HFF-Myc (cell line): Measurements from ENCODE around the gene CLRN1.

ENCODE experiments used
- DNase-seq: peaks from one replicate; pipeline ENCODE4 v3.0.0-alpha.2; 2011; ENCODE audit warnings: low read depth; ENCODE audit errors: extremely low read depth
- H3K4me3 ChIP-seq: replicated peaks from 2 replicates; pipeline ENCODE4 v1.5.1; 2011; ENCODE audit warnings: low read depth, mild to moderate bottlenecking, control low read depth, low read length
- TF ChIP-seq, protein P1 (sequence below): IDR thresholded peaks from 2 replicates; pipeline ENCODE4 v1.5.1; 2012; ENCODE audit warnings: mild to moderate bottlenecking, low read depth, low read length, control low read depth; ENCODE audit errors: missing control alignments

CLRN1 gene

DNA sequence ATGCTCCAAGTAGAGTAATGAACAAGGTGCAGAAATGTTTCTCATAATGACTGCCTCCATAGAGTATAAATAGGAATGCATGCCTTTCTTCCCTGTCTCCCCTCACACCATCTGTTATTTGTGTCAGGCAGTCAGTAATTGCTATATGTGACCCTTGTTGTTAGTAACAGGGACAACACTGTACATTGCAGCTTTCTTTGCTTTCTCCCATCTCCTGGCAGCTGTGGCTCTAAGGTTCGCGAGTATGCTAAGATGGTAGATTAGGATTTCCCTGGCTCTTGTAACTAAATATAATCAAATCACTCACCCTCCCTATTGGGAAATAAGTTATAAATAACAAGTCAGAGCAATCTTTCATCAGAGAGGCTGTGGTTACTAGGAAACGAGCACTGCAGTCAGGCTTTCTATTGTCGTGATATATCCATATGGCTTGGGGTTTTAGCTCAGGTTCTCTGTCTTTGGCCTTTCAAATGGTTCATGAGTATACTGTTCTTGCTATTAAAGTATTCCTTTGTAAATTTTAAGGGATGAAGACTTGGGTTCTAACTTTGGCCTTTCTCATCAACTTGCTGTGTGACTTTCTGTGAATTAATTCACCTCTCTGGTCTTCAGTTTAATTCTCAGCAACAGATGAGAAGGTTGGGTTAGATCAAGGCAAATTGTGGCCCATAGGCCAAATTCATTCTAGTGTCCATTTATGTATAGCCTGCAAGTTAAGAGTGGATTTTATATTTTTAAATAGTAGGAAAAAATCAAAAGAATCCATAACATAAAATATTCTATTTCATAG is 59.2 kb downstream of the CLRN1 start:
- DNase-seq = no peak
- TF ChIP-seq, protein P1, sequence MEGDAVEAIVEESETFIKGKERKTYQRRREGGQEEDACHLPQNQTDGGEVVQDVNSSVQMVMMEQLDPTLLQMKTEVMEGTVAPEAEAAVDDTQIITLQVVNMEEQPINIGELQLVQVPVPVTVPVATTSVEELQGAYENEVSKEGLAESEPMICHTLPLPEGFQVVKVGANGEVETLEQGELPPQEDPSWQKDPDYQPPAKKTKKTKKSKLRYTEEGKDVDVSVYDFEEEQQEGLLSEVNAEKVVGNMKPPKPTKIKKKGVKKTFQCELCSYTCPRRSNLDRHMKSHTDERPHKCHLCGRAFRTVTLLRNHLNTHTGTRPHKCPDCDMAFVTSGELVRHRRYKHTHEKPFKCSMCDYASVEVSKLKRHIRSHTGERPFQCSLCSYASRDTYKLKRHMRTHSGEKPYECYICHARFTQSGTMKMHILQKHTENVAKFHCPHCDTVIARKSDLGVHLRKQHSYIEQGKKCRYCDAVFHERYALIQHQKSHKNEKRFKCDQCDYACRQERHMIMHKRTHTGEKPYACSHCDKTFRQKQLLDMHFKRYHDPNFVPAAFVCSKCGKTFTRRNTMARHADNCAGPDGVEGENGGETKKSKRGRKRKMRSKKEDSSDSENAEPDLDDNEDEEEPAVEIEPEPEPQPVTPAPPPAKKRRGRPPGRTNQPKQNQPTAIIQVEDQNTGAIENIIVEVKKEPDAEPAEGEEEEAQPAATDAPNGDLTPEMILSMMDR = no peak
- H3K4me3 ChIP-seq = no peak overlapping the region

DNA sequence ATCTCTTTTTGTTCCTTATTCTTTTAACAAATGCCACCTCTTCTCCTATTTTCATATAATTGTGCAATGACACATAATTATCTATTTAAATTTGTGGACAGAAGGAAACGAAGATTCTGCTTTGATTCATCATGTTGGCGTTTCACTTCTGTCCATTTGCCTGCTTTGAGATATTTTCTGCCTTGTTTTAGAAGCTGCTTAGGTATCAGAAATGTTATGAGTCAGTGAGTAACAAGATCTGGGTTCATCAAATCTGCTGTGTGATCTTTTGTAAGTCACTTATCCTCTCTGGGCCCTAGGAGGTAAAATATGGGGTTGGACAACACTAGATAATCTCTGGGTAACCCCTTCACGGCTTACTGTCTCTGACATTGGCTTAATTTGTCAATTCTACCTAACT is 60.0 kb downstream of the CLRN1 start:
- H3K4me3 ChIP-seq = no peak overlapping the region
- TF ChIP-seq, protein P1 = no peak
- DNase-seq = no peak

DNA sequence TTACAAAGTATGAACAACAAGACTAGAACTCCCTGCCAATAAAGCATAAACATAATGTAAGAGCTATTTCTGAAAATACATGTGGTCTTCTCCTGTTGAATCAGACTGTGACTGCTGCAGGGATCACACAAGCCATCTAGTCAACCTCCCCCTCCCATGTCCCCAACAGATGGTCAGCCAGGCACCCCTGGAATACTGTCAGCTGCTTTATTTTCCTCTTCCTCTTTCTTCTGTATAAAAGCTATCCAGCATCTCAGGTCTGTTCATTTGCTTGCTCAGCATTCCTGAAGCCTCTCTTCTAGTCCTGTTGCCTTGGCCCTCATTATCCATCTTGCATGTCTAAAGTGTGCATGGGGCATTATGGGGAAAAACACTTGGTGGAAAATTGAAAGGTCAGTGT is 60.8 kb downstream of the CLRN1 start:
- TF ChIP-seq, protein P1 = no peak
- no peak for DNase-seq
- H3K4me3 ChIP-seq = no peak overlapping the region

DNA sequence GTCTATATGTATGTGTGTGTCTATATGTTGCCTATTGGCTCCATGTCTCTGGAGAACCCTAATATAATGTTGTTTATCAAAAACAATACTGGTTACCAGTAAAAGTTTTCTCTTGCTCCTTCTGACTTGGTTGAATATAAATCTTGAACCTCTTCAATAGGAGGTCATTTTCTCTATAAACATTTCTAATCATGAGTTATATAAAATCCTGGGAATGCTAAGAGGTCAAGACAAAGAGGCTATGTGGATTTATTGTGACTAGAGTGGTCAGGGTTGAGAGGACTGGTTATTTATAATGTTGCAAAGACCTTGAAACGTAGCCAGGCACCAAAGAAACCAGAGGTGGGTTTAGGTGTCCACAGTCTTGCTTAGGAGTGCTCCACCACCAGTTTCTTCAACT is 66.1 kb downstream of the CLRN1 start:
- no peak for DNase-seq
- TF ChIP-seq, protein P1 = no peak
- H3K4me3 ChIP-seq = no peak overlapping the region

DNA sequence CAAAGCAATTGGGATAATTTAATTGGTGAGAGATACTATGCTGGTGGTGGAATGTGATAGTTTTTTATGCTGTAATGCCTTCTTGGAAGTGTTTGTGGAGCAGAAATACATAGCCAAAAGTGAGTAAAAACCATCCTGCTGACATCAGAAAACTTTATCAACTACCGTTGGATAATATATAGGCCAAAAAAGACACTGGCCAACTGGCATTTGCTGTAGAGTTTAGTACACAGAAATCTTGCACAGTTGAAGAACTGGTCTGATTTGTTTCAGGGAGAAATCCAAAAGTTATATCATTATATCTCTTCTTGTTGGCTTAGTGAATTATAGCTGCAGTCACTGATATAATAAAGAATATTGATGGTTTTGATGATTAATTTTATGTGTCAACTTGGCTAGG is 66.8 kb downstream of the CLRN1 start:
- TF ChIP-seq, protein P1 = no peak
- no peak overlapping the region for H3K4me3 ChIP-seq
- DNase-seq = no peak

DNA sequence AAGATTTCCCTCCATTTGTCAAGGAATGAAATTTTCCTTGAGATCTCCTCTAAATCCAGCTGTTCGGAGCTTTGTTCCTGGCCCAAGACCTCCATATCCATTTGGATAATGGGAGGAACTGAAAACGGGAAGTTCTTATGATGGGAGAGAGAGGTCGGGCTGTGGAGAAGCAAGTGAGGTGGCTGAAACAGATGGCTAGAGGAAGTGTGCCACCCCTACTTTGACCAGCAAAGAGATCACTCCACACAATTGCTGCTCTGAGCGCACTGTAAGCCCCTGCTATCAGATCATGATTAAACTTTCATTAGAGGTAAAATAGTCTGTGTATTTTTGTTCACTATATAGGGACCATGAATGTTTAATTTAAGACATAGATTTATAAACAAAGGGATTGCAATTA is 67.2 kb downstream of the CLRN1 start, which contains the start of gene MINDY4B:
Gene MINDY4B (minus strand): TSS at position 101 of the 400 bp plus-strand sequence. CDS start 0 bp downstream, at position 101.
- DNase-seq = no peak
- H3K4me3 ChIP-seq = no peak within 1 kb of the TSS
- TF ChIP-seq, protein P1 = no peak
